ENCODE data around the gene KRTAP10-3.

Gene KRTAP10-3

GRCh38 chr21:44599264-44600029, 40.9 kb upstream of the KRTAP10-3 start:
- Histone ChIP-seq H3K9me3 (ENCODE audit: insufficient read depth, low read length) (no peaks in the 10 kb centered on the region), H3K27ac (ENCODE audit: low read length) (no peak overlapping the region), H3K79me2 (ENCODE audit: low read length) (no peaks in the 10 kb centered on the region), H3K27me3 (ENCODE audit: low read depth, low read length) (no peaks in the 10 kb centered on the region; the same call in 1 of the 2 replicates), H3K4me3 (ENCODE audit: low read length) (no peak overlapping the region), H2AFZ (ENCODE audit: low read depth, low read length) (no peak overlapping the region), H3K36me3 (replicated peaks; ENCODE audit: low read depth, low read length) (no peaks in the 10 kb centered on the region), H3K4me1 (ENCODE audit: low read length) (no peaks in the 10 kb centered on the region), H3K4me2 (ENCODE audit: low read length) (no peak overlapping the region), H4K20me1 (ENCODE audit: insufficient read depth, low read length) (no peaks in the 10 kb centered on the region), H3K9ac (ENCODE audit: low read length) (no peak overlapping the region)
- TF ChIP-seq CTCF (IDR thresholded peaks at IDR 0.05; ENCODE audit: low read depth, low read length) (no peak), EZH2phosphoT487 (IDR thresholded peaks at IDR 0.05; ENCODE audit: low read depth) (no peak)

- no peak overlapping the region for H3K27ac ChIP-seq (ENCODE audit: low read length)
- H4K20me1 ChIP-seq (ENCODE audit: insufficient read depth, low read length), result no peaks in the 10 kb centered on the region
- H3K4me3 ChIP-seq (ENCODE audit: low read length), result no peak overlapping the region
- H3K27me3 ChIP-seq (ENCODE audit: low read depth, low read length), result no peaks in the 10 kb centered on the region
- no peak overlapping the region for H3K9ac ChIP-seq (ENCODE audit: low read length)
- TF ChIP-seq EZH2phosphoT487 (IDR thresholded peaks at IDR 0.05; ENCODE audit: low read depth), result no peak
- no peak for TF ChIP-seq CTCF (IDR thresholded peaks at IDR 0.05; ENCODE audit: low read depth, low read length)
- H3K79me2 ChIP-seq (ENCODE audit: low read length), result no peaks in the 10 kb centered on the region
- H3K9me3 ChIP-seq (ENCODE audit: insufficient read depth, low read length), result no peaks in the 10 kb centered on the region
- no peak overlapping the region for H3K4me2 ChIP-seq (ENCODE audit: low read length)
- H2AFZ ChIP-seq (ENCODE audit: low read depth, low read length), result no peak overlapping the region
- no peaks in the 10 kb centered on the region for H3K4me1 ChIP-seq (ENCODE audit: low read length)
- no peaks in the 10 kb centered on the region for H3K36me3 ChIP-seq (replicated peaks; ENCODE audit: low read depth, low read length)
Measured at GRCh38 chr21:44598061-44598460, 39.5 kb upstream of the KRTAP10-3 start.

- Histone ChIP-seq H3K27me3 (ENCODE audit: low read depth, low read length) (no peaks in the 10 kb centered on the region), H2AFZ (ENCODE audit: low read depth, low read length) (no peak overlapping the region)
Measured at GRCh38 chr21:44596068-44596725, 37.6 kb upstream of the KRTAP10-3 start.

More at GRCh38 chr21:44596068-44596725, 37.6 kb upstream of the KRTAP10-3 start:
- H3K27ac ChIP-seq (ENCODE audit: low read length), result no peak overlapping the region
- H3K9ac ChIP-seq (ENCODE audit: low read length), result no peak overlapping the region
- TF ChIP-seq CTCF (IDR thresholded peaks at IDR 0.05; ENCODE audit: low read depth, low read length) (no peak), EZH2phosphoT487 (IDR thresholded peaks at IDR 0.05; ENCODE audit: low read depth) (no peak)
- no peaks in the 10 kb centered on the region for H3K79me2 ChIP-seq (ENCODE audit: low read length)
- H3K36me3 ChIP-seq (replicated peaks; ENCODE audit: low read depth, low read length), result no peaks in the 10 kb centered on the region
- H3K4me3 ChIP-seq (ENCODE audit: low read length), result no peak overlapping the region
- no peak overlapping the region for H3K4me2 ChIP-seq (ENCODE audit: low read length)
- no peaks in the 10 kb centered on the region for H3K4me1 ChIP-seq (ENCODE audit: low read length)
- no peaks in the 10 kb centered on the region for H3K9me3 ChIP-seq (ENCODE audit: insufficient read depth, low read length)
- H4K20me1 ChIP-seq (ENCODE audit: insufficient read depth, low read length), result no peaks in the 10 kb centered on the region
